Upper lobe of left lung (tissue), 4 donors: ENCODE data around the gene NOTCH3.

Experiments used
- CTCF ChIP-seq, 6 experiments: fragments of 450-650 bp in 4 of 6; fragments of 200-600 bp in 2 of 6; sonication (generic) in 2 of 6; IDR thresholded peaks; one replicate each; pipeline ENCODE4 v1.5.1; 2016 to 2019; ENCODE audit warnings: antibody characterized with exemption in 6 of 6
- EP300 ChIP-seq, 4 donors: sonication (generic); formaldehyde crosslinking; IDR thresholded peaks; one replicate each; pipeline ENCODE4 v1.5.1; 2017; ENCODE audit warnings: antibody characterized with exemption in 4 of 4, control low read depth in 2 of 4
- POLR2AphosphoS5 ChIP-seq, 2 donors: sonication (generic); formaldehyde crosslinking; IDR thresholded peaks; one replicate each; pipeline ENCODE4 v1.5.1; 2017; ENCODE audit warnings: antibody characterized with exemption in 2 of 2

- TF ChIP-seq CTCF (IDR thresholded peaks at IDR 0.05) (no peak), POLR2AphosphoS5 (IDR thresholded peaks at IDR 0.05) (no peak), EP300 (IDR thresholded peaks at IDR 0.05) (no peak)
These were observed 15.6 kb downstream of the NOTCH3 start for GRCh38 chr19:15185188-15185587.
